Fibroblast of the aortic adventitia (primary cell): ENCODE measurements around the gene EPHA10. TPM values are rescaled to one million over a fixed set of nuclear protein-coding genes. Genes with fewer than 3 reads are reported as not detected.

Source experiments
- DNase-seq: peaks from one replicate; pipeline ENCODE4 v3.0.0-alpha.2; 2010; ENCODE audit warnings: low read depth
- H3K4me3 ChIP-seq: 2 replicates; pipeline ENCODE4 v1.5.1; 2011; ENCODE audit warnings: low read depth, mild to moderate bottlenecking, control low read depth, low read length, moderate library complexity
- total RNA-seq: library from RNA; depleted of rRNA; stranded (reverse); fragments of >200 nt; gene quantifications from 2 replicates; pipeline ENCODE4 v1.2.3, GENCODE V29; 2012; ENCODE audit warnings: low replicate concordance
- TF ChIP-seq, protein P1 (sequence below): IDR thresholded peaks from 2 replicates; pipeline ENCODE4 v1.5.1; 2011; ENCODE audit warnings: mild to moderate bottlenecking, low read length, control low read depth, inconsistent platforms; ENCODE audit not compliant: insufficient read depth

EPHA10 gene
- total RNA-seq, 1 donor = not detected

DNA sequence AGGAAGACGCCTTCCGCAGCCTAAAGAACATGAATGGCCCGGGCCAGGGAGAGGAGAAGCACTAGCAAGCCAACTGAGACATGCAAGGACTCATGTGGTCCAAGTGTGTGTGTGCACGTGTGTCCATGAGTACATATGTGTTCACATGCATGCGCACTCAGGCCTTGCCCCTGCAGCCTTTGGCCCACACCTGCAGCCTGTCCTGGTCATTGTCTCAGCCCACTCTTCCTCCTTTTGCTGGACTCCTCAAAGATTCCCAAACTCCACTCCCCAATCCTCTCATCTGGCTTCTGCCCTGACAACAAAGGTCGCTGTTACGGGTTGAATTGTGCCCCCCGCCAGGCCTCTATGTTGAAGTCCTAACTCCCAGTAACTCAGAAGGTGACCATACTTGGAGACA lies 50.7 kb downstream of the EPHA10 start:
- TF ChIP-seq, protein P1, sequence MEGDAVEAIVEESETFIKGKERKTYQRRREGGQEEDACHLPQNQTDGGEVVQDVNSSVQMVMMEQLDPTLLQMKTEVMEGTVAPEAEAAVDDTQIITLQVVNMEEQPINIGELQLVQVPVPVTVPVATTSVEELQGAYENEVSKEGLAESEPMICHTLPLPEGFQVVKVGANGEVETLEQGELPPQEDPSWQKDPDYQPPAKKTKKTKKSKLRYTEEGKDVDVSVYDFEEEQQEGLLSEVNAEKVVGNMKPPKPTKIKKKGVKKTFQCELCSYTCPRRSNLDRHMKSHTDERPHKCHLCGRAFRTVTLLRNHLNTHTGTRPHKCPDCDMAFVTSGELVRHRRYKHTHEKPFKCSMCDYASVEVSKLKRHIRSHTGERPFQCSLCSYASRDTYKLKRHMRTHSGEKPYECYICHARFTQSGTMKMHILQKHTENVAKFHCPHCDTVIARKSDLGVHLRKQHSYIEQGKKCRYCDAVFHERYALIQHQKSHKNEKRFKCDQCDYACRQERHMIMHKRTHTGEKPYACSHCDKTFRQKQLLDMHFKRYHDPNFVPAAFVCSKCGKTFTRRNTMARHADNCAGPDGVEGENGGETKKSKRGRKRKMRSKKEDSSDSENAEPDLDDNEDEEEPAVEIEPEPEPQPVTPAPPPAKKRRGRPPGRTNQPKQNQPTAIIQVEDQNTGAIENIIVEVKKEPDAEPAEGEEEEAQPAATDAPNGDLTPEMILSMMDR = no peak
- H3K4me3 ChIP-seq = no peak overlapping the region
- no peak for DNase-seq

DNA sequence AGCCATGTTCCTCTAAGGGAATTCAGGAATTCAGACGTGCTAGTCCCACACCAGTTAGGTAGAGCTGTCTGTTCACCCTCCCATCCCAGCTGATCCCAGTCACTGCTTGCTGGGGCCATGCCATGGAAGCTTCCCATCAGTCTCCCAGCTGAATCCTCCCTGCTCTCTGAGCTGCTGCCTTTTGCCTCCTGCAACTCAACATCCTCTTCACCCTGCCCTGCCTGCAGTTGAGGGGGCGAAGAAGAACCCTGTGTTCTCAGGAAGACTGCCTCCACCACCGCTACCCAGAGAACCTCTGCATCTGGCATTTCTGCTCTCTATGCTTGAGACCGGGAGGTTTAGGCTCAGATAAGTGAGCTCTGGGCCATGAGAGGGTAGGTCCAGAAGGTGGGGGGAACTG lies 56.4 kb downstream of the EPHA10 start:
- H3K4me3 ChIP-seq = no peak overlapping the region
- TF ChIP-seq, protein P1 = no peak
- no peak for DNase-seq

DNA sequence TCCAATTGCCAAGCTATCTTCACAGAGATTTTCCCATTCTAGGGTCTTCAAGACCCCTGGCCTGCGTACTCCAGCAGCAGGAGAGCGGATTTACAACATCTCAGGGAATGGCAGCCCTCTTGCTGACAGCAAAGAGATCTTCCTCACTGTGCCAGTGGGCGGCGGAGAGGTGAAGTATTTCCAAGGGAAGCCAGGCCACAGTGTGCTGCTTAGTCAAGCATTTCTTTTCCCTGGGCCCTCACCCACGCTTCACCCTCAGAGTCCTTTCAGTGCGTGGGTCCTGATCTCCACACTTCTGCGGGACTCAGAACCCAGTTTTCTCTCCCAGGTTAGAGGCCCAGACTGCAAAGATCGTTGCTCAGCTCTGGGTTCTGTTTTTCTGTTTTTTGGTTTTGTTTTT lies 59.5 kb downstream of the EPHA10 start:
- no peak for DNase-seq
- no peak overlapping the region for H3K4me3 ChIP-seq
- TF ChIP-seq, protein P1 = no peak

DNA sequence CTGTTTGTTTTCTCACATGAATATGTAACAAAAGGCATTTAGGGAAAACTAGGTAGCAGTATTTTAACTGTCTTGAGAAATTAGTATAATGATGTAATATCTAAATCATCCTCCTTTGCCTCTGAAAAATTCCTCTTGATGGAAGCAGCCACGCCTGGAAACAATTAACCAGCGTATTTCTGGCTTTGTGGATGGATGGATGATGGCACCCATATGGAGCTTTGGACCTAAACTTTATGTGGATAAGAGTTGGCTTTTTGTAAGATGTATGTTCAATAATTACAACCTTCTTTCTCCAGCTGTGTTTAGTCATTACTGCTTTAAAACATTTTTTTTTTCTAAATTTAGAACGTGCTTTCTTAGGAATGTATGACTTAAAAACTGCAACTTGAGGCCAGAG lies 60.0 kb downstream of the EPHA10 start:
- no peak overlapping the region for H3K4me3 ChIP-seq
- DNase-seq = peak; percentile 40
- TF ChIP-seq, protein P1 = no peak

DNA sequence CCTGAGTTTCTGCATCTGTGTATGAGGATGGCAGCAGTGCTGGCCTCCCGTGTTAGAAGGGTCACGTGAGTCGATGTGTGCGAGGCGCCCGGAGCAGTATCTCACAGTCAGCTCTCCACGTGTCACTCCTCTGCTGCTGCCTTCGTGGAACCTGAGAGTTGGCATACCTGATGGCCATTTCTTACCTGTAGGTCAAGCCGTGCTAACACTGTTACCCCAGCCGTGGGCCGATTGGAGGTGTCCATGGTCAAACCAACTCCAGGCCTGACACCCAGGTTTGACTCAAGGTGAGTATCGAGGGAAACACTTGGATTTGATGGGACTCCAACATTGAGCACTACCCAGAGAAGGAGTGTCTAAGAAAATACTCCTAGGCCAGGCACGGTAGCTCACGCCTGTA lies 61.9 kb downstream of the EPHA10 start:
- TF ChIP-seq, protein P1 = no peak
- no peak for DNase-seq
- no peak overlapping the region for H3K4me3 ChIP-seq

DNA sequence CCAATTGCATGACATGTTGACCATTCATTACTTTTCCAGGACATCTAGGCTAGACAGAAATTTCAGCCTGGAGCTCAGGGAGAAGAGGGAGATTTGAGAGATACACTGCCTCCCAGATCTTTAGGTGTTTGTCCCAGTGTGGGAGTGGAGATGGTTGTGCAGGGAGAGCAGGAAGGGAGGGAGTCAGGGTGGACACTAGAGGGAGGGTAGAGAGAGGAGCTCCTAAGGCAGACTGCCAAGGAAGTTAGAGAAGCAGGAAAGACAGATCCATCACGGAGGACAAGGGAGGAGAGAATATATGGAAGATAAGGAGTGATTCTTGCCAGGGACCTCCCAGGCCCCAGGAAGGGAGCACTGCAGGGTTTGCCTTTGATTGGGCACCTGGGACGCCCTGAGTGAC lies 63.9 kb downstream of the EPHA10 start:
- no peak overlapping the region for H3K4me3 ChIP-seq
- TF ChIP-seq, protein P1 = no peak
- DNase-seq = no peak

DNA sequence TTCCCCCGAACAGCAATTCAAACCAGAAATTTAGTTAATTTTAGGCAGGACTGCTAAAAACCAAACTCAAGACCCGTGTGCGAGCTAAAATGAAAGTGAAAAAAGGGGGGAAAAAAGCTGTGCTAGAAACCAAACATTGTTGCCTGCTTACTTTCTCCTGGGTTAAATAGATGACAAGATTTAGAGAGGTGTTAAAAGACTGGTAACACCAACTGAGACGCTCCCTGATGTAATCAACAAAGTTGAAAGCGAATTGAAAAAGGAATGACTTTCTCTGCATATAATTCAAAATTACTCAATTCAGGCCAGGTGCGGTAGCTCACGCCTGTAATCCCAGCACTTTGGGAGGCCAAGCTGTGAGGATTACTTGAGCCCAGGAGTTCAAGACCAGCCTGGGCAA lies 65.8 kb downstream of the EPHA10 start:
- DNase-seq = no peak
- H3K4me3 ChIP-seq = no peak overlapping the region
- TF ChIP-seq, protein P1 = no peak
